Measurements from ENCODE around the gene PRDM16. TPM values are rescaled to one million over a fixed set of nuclear protein-coding genes. Genes with fewer than 3 reads are reported as not detected.
A peak's percentile ranks its signal among the peaks of the same experiment; 100 is the strongest.

The PRDM16 gene
- total and polyA plus RNA-seq, 2 of the 8 experiments (the other 6 are each of a cell fraction or from before 2014, with no cell fraction given) = 0.39 to 0.43 TPM

- 0 out of 7 replicates have a peak, but pooled peaks cover 0 to 2% (median 0%) of the 10 kb centered on the region in 4 experiments for H3K27me3 ChIP-seq (replicated peaks in 1 of 4; ENCODE audit: control insufficient read depth in 3 of 4, extremely low read depth in 1 of 4, insufficient read depth in 3 of 4, low read length in 3 of 4)
- 78% methylated on average over 7 of the region's 11 CpGs; no CpG with 5 or more reads in 1 of the 2 experiments for WGBS, 2 experiments (ENCODE audit: extremely low coverage in 1 of 2, insufficient coverage in 1 of 2, insufficient read length in 1 of 2, insufficient replicate concordance in 2 of 2, low coverage in 1 of 2, low lambda C conversion rate in 2 of 2, missing lambda C conversion rate in 1 of 2)
- no peak for FAIRE-seq
These were observed 311.5 kb downstream of the PRDM16 start for GRCh38 chr1:3380469-3380868.

More at GRCh38 chr1:3380469-3380868, 311.5 kb downstream of the PRDM16 start:
- H3K23me2 ChIP-seq (ENCODE audit: low read depth, low read length) = no peaks in the 10 kb centered on the region
- H3K23ac ChIP-seq (ENCODE audit: insufficient read length) = no peak overlapping the region
- no peaks in the 10 kb centered on the region for H3K79me2 ChIP-seq (ENCODE audit: control insufficient read depth in 1 of 2, insufficient read depth in 2 of 2, low read length in 2 of 2)
- H3K18ac ChIP-seq (ENCODE audit: extremely low read depth, low read length) = no peak overlapping the region
- no peaks in the 10 kb centered on the region for H3K36me3 ChIP-seq (ENCODE audit: control insufficient read depth in 2 of 4, insufficient read depth in 4 of 4, low read length in 3 of 4)
- H2BK20ac ChIP-seq (ENCODE audit: low read length) = no peak overlapping the region
- H3K79me1 ChIP-seq (ENCODE audit: low read depth, low read length) = no peaks in the 10 kb centered on the region
- H3K4me2 ChIP-seq (ENCODE audit: insufficient read depth in 1 of 2, low read depth in 2 of 2, low read length in 2 of 2) = no peak overlapping the region
- H2BK5ac ChIP-seq (ENCODE audit: low read depth, low read length) = no peak overlapping the region
- no peak overlapping the region for H3K56ac ChIP-seq (replicated peaks; ENCODE audit: insufficient read length, low read depth, low read length)
- no peak overlapping the region for H2AK5ac ChIP-seq (ENCODE audit: low read depth, low read length)
- no peak overlapping the region for H3K4me3 ChIP-seq (ENCODE audit: extremely low read depth in 1 of 4, insufficient read depth in 2 of 4, low read depth in 3 of 4, low read length in 4 of 4)
- DNase-seq (ENCODE audit: low read depth in 1 of 2, low spot score in 2 of 2) = no peak
- peak overlapping the region; percentile 41; the same call in 1 of the 2 replicates for H4K8ac ChIP-seq (ENCODE audit: extremely low read depth, insufficient read depth, low read length)
- no peak overlapping the region for H3K9ac ChIP-seq (replicated peaks in 1 of 4; ENCODE audit: extremely low read depth in 1 of 4, low read depth in 3 of 4, low read length in 3 of 4)
- no peak overlapping the region for H3K4ac ChIP-seq (replicated peaks; ENCODE audit: insufficient read length, low read depth, low read length)
- no peak overlapping the region for H2BK15ac ChIP-seq (ENCODE audit: low read length)
- H4K20me1 ChIP-seq (replicated peaks in 1 of 2; ENCODE audit: control insufficient read depth in 1 of 2, insufficient read depth in 2 of 2, low read length in 2 of 2) = no peaks in the 10 kb centered on the region
- H2BK120ac ChIP-seq (replicated peaks; ENCODE audit: low read depth, low read length) = no peak overlapping the region
- CTCF ChIA-PET (ENCODE audit: partially characterized antibody) = no interaction called here
- TF ChIP-seq CHD2 (IDR thresholded peaks at IDR 0.05; ENCODE audit: low read length) (no peak), NRF1 (IDR thresholded peaks at IDR 0.05; ENCODE audit: low read depth, low read length) (no peak), JUND (IDR thresholded peaks at IDR 0.05; ENCODE audit: low read length) (no peak), JUN (IDR thresholded peaks at IDR 0.05; ENCODE audit: low read depth, low read length) (no peak), SIN3A (conservative IDR thresholded peaks at IDR 0.05 in 1 of 2, IDR thresholded peaks at IDR 0.05 in 1 of 2; ENCODE audit: low read depth in 1 of 2, low read length in 2 of 2) (no peak), SP1 (IDR thresholded peaks at IDR 0.05; ENCODE audit: low read depth, low read length) (no peak), KDM1A (IDR thresholded peaks at IDR 0.05; ENCODE audit: borderline replicate concordance, low read length) (no peak), ASH2L (IDR thresholded peaks at IDR 0.05; ENCODE audit: low read length) (no peak), POLR2A (IDR thresholded peaks at IDR 0.05; ENCODE audit: control extremely low read depth in 1 of 2, low read depth in 2 of 2, low read length in 2 of 2) (no peak), CTBP2 (IDR thresholded peaks at IDR 0.05; ENCODE audit: borderline replicate concordance, insufficient read depth, insufficient read length, low read length) (no peak), HDAC6 (IDR thresholded peaks at IDR 0.05; ENCODE audit: low read depth, low read length) (no peak), TAF1 (IDR thresholded peaks at IDR 0.05; ENCODE audit: low read depth, low read length) (no peak), CEBPB (IDR thresholded peaks at IDR 0.05; ENCODE audit: low read depth, low read length) (no peak)
- no peak overlapping the region for H2AFZ ChIP-seq (ENCODE audit: low read length)
- H4K5ac ChIP-seq (ENCODE audit: insufficient read length, low read depth, low read length) = no peak overlapping the region
- no peak overlapping the region for H3K27ac ChIP-seq (ENCODE audit: low read depth, low read length)
- H2BK12ac ChIP-seq (ENCODE audit: low read depth, low read length) = no peak overlapping the region
- no peaks in the 10 kb centered on the region for H3K4me1 ChIP-seq (replicated peaks in 1 of 4; ENCODE audit: control insufficient read depth in 3 of 4, insufficient read depth in 4 of 4, low read length in 3 of 4)
- H4K91ac ChIP-seq (replicated peaks; ENCODE audit: insufficient read length, low read length) = no peak overlapping the region
- POLR2A ChIA-PET (ENCODE audit: partially characterized antibody) = no interaction called here
- no peaks in the 10 kb centered on the region for H3K9me3 ChIP-seq (ENCODE audit: insufficient read depth in 2 of 2, low read depth in 1 of 2, low read length in 1 of 2)
- peak overlapping the region; percentile 26 for H3K14ac ChIP-seq (ENCODE audit: insufficient read length)

All from H1 (cell line).